GM12874 (cell line): ENCODE results near the gene ADAM12.

ENCODE experiments used
- TF ChIP-seq, protein P1 (sequence below): IDR thresholded peaks from 2 replicates; pipeline ENCODE4 v1.5.1; 2011; ENCODE audit warnings: low read depth, mild to moderate bottlenecking, control low read depth, low read length, moderate library complexity; ENCODE audit not compliant: insufficient read depth

The ADAM12 gene

DNA sequence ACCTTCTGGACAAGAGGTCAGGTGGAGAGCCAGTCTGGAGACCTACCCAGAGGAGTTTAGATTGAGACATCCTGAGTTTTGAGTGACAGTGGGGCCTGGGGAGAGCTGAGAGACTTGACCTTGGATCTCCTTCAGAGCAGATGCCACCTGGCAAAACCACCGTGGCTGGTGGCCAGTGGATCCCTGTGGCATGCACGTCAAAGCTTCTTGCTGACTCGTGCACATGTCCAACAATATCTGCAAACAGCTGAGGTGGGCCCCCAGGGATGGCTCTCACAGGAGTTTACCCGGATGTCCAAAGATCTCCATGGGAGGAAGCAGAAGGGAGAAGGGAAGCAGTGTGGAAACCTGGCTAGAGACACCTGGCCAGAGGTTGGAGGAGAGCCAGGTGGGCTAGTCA, 261.4 kb downstream of the ADAM12 start:
- TF ChIP-seq, protein P1, sequence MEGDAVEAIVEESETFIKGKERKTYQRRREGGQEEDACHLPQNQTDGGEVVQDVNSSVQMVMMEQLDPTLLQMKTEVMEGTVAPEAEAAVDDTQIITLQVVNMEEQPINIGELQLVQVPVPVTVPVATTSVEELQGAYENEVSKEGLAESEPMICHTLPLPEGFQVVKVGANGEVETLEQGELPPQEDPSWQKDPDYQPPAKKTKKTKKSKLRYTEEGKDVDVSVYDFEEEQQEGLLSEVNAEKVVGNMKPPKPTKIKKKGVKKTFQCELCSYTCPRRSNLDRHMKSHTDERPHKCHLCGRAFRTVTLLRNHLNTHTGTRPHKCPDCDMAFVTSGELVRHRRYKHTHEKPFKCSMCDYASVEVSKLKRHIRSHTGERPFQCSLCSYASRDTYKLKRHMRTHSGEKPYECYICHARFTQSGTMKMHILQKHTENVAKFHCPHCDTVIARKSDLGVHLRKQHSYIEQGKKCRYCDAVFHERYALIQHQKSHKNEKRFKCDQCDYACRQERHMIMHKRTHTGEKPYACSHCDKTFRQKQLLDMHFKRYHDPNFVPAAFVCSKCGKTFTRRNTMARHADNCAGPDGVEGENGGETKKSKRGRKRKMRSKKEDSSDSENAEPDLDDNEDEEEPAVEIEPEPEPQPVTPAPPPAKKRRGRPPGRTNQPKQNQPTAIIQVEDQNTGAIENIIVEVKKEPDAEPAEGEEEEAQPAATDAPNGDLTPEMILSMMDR = no peak

DNA sequence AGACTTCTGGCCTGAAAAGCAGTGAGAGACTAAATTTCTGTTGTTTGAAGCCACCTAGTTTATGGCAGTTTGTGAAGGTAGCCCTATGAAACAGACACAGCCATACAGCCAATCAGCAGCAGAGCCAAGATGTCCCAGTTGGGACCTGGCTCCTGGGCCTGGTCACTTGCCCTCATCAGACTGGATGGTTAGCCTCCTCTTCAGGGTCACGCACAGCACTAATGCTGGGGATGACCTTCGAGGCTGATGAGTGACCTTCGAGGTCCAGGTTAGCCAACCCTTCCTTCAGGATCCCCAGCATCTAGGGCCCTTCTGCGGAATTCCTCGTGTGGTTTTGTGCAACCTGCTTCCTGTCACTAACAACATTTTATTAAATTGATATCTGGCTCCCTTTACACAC, 262.3 kb downstream of the ADAM12 start:
- TF ChIP-seq, protein P1 = no peak

DNA sequence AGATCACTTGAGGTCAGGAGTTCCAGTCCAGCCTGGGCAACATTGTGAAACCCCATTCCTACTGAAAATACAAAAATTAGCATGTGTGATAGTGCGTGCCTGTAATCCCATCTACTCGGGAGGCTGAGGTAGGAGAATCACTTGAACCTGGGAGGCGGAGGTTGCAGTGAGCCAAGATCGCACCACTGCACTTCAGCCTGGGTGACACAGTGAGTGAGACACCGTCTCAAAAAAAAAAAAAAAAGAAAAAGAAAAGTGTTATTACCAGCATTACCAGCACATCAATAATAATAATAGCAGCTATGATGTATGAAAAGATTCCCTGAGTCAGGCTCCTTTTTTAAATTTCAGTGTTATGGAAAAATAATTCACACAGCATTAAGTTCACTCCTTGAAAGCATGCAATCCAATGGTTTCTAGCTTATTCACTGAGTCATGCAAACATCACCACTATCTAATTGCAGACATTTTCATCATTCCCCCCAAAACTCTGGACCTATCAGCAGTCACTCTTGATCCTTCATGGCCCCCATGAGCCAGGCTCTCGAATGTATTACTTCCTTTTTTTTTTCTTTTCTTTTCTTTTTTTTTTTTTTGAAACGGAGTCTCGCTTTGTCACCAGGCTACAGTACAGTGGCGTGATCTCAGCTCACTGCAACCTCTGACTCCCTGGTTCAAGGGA, 263.5 kb downstream of the ADAM12 start:
- TF ChIP-seq, protein P1 = no peak

DNA sequence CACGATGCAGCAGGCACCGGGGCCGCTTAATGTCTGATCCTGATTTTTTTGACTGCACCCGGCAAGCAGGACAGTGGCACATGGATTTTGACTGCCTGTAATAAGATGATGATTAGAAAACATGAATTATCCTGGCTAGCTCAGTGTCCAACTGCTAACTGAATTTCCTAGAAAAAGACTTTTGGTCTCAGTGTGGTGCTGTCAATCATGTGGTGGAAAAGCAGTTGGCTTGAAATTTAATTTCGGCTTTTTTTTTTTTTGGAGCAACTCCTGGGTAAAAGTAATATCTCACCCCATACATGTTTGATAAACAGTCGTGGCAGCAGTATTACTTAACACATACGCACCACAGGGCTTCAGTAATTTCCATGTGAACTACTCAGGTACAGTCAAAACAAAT, 264.2 kb downstream of the ADAM12 start:
- TF ChIP-seq, protein P1 = no peak

DNA sequence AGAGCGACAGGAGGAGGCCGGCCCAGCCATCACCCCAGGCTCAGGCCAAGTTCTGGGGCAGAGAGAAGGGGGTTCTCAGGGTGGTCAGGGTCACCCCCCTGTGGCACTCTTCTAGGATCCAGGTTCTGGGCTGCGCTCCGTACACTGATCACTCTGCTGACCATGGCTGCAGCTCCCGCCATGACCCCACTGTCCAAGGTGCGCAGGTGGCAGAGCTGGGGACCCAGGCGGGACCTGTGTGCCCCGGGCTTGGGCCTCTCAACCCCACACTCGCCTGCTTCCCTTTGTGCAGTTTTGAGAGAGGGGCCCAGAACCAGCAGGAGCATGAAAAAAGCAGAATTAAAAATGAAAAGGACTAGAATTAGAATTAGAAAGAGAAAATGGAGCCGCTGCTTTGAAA, 264.8 kb downstream of the ADAM12 start:
- TF ChIP-seq, protein P1 = no peak

DNA sequence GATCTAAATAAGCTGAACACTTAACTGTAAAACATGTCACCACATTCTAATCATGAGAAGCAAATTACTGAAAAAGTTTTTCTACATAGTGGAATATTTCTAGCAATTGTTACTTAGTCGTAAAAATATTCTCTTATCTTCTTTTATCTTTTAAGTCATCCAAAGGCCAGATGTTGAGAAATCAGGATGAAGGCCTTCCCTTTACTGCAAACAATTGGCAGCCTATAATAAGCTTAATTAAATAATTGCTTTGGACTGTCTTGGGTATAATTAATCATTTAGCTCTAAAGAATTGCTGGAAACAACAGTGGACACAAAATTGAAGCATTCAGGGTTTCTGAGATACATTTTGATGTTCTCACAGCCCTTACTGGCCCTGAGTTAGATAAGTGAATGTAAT, 265.4 kb downstream of the ADAM12 start:
- TF ChIP-seq, protein P1 = no peak

DNA sequence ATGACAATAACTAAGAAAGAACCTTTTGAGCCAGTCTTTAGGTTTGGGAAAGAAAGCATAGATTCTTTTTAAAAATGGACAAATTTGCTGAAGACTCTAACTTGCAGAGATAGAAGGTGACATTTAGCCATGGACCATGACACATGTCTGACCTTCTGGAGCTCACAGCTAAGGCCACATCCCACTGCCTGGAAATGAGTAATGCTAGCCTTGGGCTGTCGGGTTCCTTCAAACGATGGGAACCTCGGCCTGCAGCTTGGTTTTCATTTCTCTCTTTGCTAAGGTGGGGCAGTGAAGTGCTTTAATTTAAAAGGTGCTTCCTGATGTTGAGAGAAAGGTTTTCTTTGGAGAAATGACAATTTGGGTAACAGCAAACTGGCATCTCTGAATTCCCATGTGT, 268.7 kb downstream of the ADAM12 start:
- TF ChIP-seq, protein P1 = no peak
